ENCODE results near the gene PROSER2.

GRCh38 chr10:11804336-11804735, 18.8 kb upstream of the PROSER2 start:
- TF ChIP-seq CTCF (IDR thresholded peaks at IDR 0.05; ENCODE audit: insufficient read depth, low read length, poor library complexity, severe bottlenecking) = no peak
- no peak for TF ChIP-seq EZH2phosphoT487 (conservative IDR thresholded peaks at IDR 0.05; ENCODE audit: low read length)
